Transverse colon (tissue), 3 donors: ENCODE measurements around the gene GRM7.

Experiments used
- CTCF ChIP-seq, 5 experiments: fragments of 200-600 bp in 3 of 5; fragments of 450-650 bp in 2 of 5; sonication (generic) in 3 of 5; IDR thresholded peaks; 1 replicate in 2 of 5; 2 replicates in 3 of 5; pipeline ENCODE4 v1.5.1; 2016 to 2017; ENCODE audit warnings: antibody characterized with exemption in 5 of 5, inconsistent platforms in 3 of 5, mild to moderate bottlenecking in 2 of 5, moderate library complexity in 1 of 5
- POLR2A ChIP-seq: fragments of 450-650 bp; IDR thresholded peaks from one replicate; pipeline ENCODE4 v1.6.1; 2016; ENCODE audit warnings: antibody characterized with exemption, mild to moderate bottlenecking, moderate library complexity

- no peak for TF ChIP-seq CTCF (IDR thresholded peaks at IDR 0.05)
- TF ChIP-seq POLR2A: no peak
Measured at GRCh38 chr3:7581831-7582230, 720.9 kb downstream of the GRM7 start.
